HepG2 (cell line): ENCODE data around the gene HIF1AN. TPM values are rescaled to one million over a fixed set of nuclear protein-coding genes. Genes with fewer than 3 reads are reported as not detected.

Source experiments
- ARID2 ChIP-seq: sonication (generic); formaldehyde crosslinking; IDR thresholded peaks from 2 replicates; pipeline ENCODE4 v1.8.1; 2022; ENCODE audit warnings: mild to moderate bottlenecking, missing genetic modification reagents, borderline replicate concordance
- ATF2 ChIP-seq: sonication (generic); formaldehyde crosslinking; IDR thresholded peaks from 2 replicates; pipeline ENCODE4 v1.4.0; 2020; ENCODE audit warnings: missing genetic modification reagents
- ESRRA ChIP-seq: sonication (generic); formaldehyde crosslinking; IDR thresholded peaks from 2 replicates; pipeline ENCODE4 v1.5.1; 2020; ENCODE audit warnings: mild to moderate bottlenecking, low read depth, missing genetic modification reagents
- GPN1 ChIP-seq: sonication (generic); formaldehyde crosslinking; IDR thresholded peaks from 2 replicates; pipeline ENCODE4 v1.5.1; 2020; ENCODE audit warnings: missing genetic modification reagents, borderline replicate concordance
- GTF2F1 ChIP-seq: fragments of 150-350 bp; IDR thresholded peaks from 2 replicates; pipeline ENCODE4 v1.6.1; 2014; ENCODE audit warnings: low read length
- GTF3A ChIP-seq: sonication (generic); formaldehyde crosslinking; conservative IDR thresholded peaks from 2 replicates; pipeline ENCODE4 v1.4.0; 2020; ENCODE audit warnings: mild to moderate bottlenecking, missing genetic modification reagents
- HCFC1 ChIP-seq: fragments of 150-350 bp; IDR thresholded peaks from 2 replicates; pipeline ENCODE4 v1.6.1; 2014; ENCODE audit warnings: low read depth, low read length
- HMG20A ChIP-seq: IDR thresholded peaks from 2 replicates; pipeline ENCODE4 v1.6.1; 2016; ENCODE audit warnings: borderline replicate concordance
- MXD1 ChIP-seq: sonication (generic); formaldehyde crosslinking; IDR thresholded peaks from 2 replicates; pipeline ENCODE4 v1.4.0; 2020; ENCODE audit warnings: mild to moderate bottlenecking, missing genetic modification reagents
- POLR2AphosphoS5 ChIP-seq: IDR thresholded peaks from 2 replicates; pipeline ENCODE4 v1.6.1; 2012; ENCODE audit warnings: low read depth, low read length
- RBAK ChIP-seq: sonication (generic); formaldehyde crosslinking; IDR thresholded peaks from 2 replicates; pipeline ENCODE4 v1.5.1; 2020; ENCODE audit warnings: mild to moderate bottlenecking, missing genetic modification reagents
- RFX1 ChIP-seq: fragments of 450-650 bp; IDR thresholded peaks from 2 replicates; pipeline ENCODE4 v1.6.1; 2017
- SKIL ChIP-seq: sonication (generic); formaldehyde crosslinking; IDR thresholded peaks from 2 replicates; pipeline ENCODE4 v1.8.0; 2022; ENCODE audit warnings: missing genetic modification reagents, mild to moderate bottlenecking, moderate library complexity, borderline replicate concordance
- TEAD2 ChIP-seq: sonication (generic); formaldehyde crosslinking; IDR thresholded peaks from 2 replicates; pipeline ENCODE4 v1.9.0; 2021; ENCODE audit warnings: missing genetic modification reagents
- TSC22D2 ChIP-seq: sonication (generic); formaldehyde crosslinking; IDR thresholded peaks from 2 replicates; pipeline ENCODE4 v1.5.1; 2020; ENCODE audit warnings: missing genetic modification reagents, mild to moderate bottlenecking, borderline replicate concordance
- U2AF2 ChIP-seq: fragments of 200-400 bp; formaldehyde crosslinking; IDR thresholded peaks from 2 replicates; pipeline ENCODE4 v1.6.1; 2017; ENCODE audit warnings: low read depth, mild to moderate bottlenecking, low read length
- ZFP36L2 ChIP-seq: sonication (generic); formaldehyde crosslinking; IDR thresholded peaks from 2 replicates; pipeline ENCODE4 v1.4.0; 2020; ENCODE audit warnings: missing genetic modification reagents
- ZFYVE20 ChIP-seq: sonication (generic); formaldehyde crosslinking; IDR thresholded peaks from 2 replicates; pipeline ENCODE4 v1.8.0; 2023; ENCODE audit warnings: low read depth, mild to moderate bottlenecking, moderate library complexity, missing genetic modification reagents, borderline replicate concordance
- ZNF446 ChIP-seq: sonication (generic); formaldehyde crosslinking; IDR thresholded peaks from 2 replicates; pipeline ENCODE4 v1.5.0; 2020; ENCODE audit warnings: mild to moderate bottlenecking, missing genetic modification reagents
- polyA plus RNA-seq, 8 experiments: library from polyadenylated mRNA; depleted of rRNA in 3 of 8; stranded (reverse) in 7 of 8; unstranded in 1 of 8; fragments of >200 nt; fragmentation: Illumina TruSeq in 4 of 8; extraction: Trizol in 4 of 8; gene quantifications; 2 replicates each; pipeline versions ENCODE4 v1.2.1 to v1.2.3, GENCODE V29; 2011 to 2016; ENCODE audit warnings: low read depth in 4 of 8, missing spikeins in 1 of 8, mixed read lengths in 1 of 8; ENCODE audit not compliant: insufficient read depth in 1 of 8
- total RNA-seq, 5 experiments: library from RNA; depleted of rRNA; stranded (reverse); fragments of >200 nt; fragmentation: Illumina TruSeq; extraction: Trizol; gene quantifications; 2 replicates each; pipeline ENCODE4 v1.2.3, GENCODE V29; 2016; ENCODE audit warnings: low read depth in 1 of 5
- TF ChIP-seq, protein P1 (sequence below): sonication (generic); formaldehyde crosslinking; IDR thresholded peaks from 2 replicates; pipeline ENCODE4 v1.4.0; 2020; ENCODE audit warnings: missing genetic modification reagents
- TF ChIP-seq, protein P2 (sequence below): sonication (generic); formaldehyde crosslinking; IDR thresholded peaks from 2 replicates; pipeline ENCODE4 v1.4.0; 2020; ENCODE audit warnings: missing genetic modification reagents, mild to moderate bottlenecking, borderline replicate concordance

HIF1AN gene
- total and polyA plus RNA-seq, 2 of the 13 experiments (the other 11 are each of a cell fraction or from before 2014, with no cell fraction given), result 8.6 to 10.7 TPM

DNA sequence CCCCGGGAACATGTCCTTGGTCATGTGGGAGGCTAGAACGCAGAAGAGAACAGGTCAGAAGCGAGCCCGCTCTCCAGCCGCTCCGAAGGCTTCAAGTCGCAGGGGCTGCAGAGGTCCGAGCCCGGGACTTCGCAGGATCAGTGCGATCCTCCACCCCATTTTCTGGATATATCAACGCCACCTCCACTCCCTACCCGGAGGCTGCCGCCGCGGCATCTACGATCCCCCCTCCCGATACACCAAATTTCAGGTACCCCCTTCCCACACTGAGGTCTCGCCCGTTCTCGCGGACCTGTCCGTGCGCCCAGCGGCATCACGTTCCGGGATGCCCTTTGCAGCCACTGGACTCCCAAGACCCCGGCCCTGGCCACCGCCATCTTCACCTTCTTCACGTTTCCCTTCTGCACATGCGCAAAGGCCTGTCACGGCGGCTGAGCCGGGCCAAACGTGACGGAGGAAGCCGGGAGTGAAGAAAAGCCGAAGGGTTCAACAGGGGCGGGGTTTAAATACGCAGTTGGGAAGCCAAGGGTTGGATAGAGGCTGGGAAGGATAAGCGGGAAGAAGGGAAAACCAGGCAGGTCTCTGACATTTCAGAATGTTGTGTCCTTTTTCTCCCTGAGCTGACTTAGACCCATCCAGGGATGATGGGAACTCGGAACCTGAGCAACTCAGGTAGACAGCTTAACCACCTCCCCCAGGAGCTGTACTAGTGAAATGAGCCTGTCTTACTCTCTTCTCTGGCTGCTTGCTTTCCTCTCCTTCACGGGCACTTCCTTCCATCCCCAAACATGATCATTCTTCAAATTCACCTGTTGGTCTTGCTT is 6.1 kb upstream of the HIF1AN start, which contains the start of gene NDUFB8 (continued):
- TF ChIP-seq GPN1 (no peak), SKIL (CRISPR knock-in tag) (no peak), RFX1 (no peak), U2AF2 (no peak), HMG20A (CRISPR knock-in tag) (no peak), ATF2 (CRISPR knock-in tag) (no peak), ESRRA (no peak), TSC22D2 (CRISPR knock-in tag) (no peak), GTF3A (CRISPR knock-in tag) (no peak), ARID2 (CRISPR knock-in tag) (no peak; the same call in 1 of the 2 replicates), ZFP36L2 (CRISPR knock-in tag) (no peak), ZFYVE20 (CRISPR knock-in tag) (no peak), MXD1 (CRISPR knock-in tag) (no peak), ZNF446 (no peak), HCFC1 (no peak), TEAD2 (CRISPR knock-in tag) (no peak), GTF2F1 (no peak), POLR2AphosphoS5 (peak; percentile 94), RBAK (0 out of 2 replicates have a peak, but pooled peaks have one; percentile 35)
- TF ChIP-seq, protein P1, sequence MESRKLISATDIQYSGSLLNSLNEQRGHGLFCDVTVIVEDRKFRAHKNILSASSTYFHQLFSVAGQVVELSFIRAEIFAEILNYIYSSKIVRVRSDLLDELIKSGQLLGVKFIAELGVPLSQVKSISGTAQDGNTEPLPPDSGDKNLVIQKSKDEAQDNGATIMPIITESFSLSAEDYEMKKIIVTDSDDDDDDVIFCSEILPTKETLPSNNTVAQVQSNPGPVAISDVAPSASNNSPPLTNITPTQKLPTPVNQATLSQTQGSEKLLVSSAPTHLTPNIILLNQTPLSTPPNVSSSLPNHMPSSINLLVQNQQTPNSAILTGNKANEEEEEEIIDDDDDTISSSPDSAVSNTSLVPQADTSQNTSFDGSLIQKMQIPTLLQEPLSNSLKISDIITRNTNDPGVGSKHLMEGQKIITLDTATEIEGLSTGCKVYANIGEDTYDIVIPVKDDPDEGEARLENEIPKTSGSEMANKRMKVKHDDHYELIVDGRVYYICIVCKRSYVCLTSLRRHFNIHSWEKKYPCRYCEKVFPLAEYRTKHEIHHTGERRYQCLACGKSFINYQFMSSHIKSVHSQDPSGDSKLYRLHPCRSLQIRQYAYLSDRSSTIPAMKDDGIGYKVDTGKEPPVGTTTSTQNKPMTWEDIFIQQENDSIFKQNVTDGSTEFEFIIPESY, result no peak
- TF ChIP-seq, protein P2, sequence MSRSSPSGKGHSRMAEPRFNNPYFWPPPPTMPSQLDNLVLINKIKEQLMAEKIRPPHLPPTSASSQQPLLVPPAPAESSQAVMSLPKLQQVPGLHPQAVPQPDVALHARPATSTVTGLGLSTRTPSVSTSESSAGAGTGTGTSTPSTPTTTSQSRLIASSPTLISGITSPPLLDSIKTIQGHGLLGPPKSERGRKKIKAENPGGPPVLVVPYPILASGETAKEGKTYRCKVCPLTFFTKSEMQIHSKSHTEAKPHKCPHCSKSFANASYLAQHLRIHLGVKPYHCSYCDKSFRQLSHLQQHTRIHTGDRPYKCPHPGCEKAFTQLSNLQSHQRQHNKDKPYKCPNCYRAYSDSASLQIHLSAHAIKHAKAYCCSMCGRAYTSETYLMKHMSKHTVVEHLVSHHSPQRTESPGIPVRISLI, result no peak
